NCI-H146 treated with DMSO at 0.1 percent for 48 hours (cell line): Measurements from ENCODE around the gene LAMA4.

Experiments
- DNase-seq: peaks from one replicate; lab custom pipeline; 2025; ENCODE audit not compliant: unreplicated experiment; lab: John Stamatoyannopoulos, UW

Gene LAMA4

DNA sequence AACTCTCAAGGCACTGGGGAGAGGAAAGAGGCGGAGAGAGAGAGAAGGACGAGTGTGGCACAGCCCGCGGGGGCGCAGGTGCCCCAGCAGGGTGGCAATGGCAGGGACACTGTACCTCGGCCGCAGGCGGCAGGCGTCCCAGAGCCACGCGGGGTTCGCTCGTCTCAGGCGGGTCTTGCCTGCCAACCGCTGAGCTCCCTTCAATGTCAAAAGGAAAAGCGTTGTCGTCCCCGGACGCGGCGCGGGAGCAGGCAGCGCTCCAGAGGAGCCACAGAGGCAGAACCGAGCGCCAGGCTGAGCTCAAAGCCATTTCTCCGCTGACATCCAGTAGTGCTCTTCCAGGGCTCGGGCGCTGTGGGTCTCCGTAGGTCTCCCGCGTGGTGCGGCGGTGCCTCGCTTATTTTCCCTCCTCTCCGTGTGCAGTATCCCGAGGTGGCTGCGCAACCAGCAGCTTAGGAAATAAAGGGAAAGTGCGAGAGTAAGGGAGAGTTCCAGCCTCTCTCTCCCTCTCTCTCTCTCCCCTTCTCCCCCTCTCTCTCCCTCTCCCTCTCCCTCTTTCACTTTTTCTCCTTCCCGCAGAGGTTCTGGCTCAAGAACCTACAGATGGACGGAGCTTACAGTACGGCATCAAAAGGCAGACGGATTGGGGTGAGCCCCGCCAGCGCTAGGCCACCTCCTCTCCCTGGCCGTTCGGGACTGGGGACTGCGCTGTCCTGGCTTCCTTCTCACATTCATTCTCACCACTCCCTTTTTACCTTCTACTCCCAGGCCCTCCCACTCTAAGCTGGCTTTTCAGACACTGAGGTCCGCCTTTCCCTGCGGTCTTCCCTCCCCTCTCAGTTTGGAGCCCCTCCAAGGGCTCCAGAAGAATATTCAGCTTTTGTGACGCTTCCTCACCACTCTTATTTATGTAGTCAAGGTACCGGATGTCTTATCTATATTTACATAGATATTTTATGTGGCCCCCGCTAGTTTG lies at the start of gene LAMA4:
TSS of gene LAMA4 (minus strand) at position 727 of the 976 bp plus-strand sequence. CDS start at position 310, 417 bp downstream.
- peak; percentile 49 for DNase-seq

DNA sequence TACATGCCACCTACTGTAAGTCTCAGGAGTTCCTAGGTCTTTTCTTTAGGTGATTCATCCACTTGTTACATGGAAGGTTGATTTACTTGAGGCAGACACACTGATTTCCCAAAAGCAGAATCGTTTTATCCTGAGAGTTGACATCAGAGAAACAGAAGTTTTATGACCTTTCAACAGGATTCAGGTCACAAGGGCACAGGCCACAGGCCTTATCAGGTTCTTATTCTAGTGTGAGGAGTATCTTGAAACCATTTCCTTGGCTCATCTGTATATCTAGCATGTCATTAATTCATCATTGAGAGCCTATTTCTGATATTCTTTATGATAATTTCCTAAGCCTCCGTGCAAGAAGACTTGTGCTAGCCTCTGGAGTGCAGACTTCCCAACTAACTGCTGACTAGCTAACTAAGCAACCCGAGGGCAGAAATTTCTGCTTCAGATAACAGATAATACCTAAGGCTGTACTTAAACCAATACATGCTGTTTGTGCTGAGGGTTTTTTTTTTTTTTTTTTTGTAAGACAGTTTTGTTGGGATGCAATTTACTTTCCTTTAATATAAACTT lies 47.9 kb upstream of the LAMA4 start:
- no peak for DNase-seq

GRCh38 chr6:112300896-112301295 lies 46.5 kb upstream of the LAMA4 start:
- no peak for DNase-seq

- DNase-seq, result no peak
Observed at GRCh38 chr6:112298816-112299281, 44.5 kb upstream of the LAMA4 start.

- no peak for DNase-seq
Observed at GRCh38 chr6:112298021-112298745, 43.8 kb upstream of the LAMA4 start.

- no peak for DNase-seq
Observed at GRCh38 chr6:112296694-112297093, 42.3 kb upstream of the LAMA4 start.

- DNase-seq, result no peak
Observed at GRCh38 chr6:112296122-112296521, 41.8 kb upstream of the LAMA4 start.

DNA sequence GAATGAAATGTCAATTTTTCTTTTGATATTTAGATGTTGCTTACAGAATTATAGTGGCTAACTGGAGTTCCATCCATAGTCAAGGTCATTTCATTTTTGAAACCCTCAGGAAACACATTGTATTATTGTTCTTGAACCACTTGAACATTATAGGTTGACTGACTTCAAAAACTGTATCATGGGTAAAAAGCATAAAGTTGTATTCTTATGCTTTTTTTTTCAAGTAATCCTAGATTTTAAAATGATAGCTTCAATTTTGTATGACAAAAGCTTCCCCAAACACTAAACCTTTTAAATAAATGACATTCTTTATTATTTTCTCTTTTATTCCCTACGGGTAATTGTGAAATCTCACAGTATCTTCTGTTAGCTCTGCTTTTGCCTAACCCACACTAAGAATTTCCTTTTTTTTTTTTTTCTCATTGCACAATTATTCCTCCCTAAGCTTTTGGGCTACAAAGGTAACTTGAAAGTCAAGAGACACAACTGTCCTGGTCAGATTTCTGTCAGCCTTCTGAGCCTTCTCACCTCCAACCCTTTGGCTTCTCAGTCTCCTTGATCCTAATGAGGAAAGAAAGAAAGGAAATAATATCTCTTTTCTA lies 36.9 kb upstream of the LAMA4 start:
- no peak for DNase-seq

DNA sequence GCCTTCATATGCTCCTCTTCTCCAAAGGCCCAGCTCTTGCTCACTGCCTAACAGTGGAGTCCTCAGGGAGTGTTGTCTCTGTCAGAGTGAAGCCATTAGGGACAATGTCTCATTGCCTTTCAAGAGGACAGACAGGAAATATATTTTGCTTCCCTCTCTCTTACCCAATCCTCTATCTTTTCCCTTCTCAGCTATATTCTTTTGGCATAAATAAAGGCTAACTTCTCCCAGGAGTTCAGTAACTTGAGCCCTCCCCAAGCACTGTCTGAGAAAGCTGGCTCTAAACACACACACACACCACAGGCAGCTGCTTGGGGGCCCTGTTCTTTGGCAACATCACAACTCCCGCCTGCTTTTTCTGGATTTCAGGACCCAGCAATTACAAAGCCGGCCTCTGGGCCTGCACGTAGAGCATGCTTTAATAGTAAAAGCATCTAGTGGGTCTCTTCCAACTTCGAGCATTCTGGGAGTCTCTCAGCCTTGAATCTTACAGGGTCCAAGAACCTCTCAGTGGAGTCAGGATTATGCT lies 34.7 kb upstream of the LAMA4 start:
- DNase-seq, result no peak

GRCh38 chr6:112288475-112288874 lies 34.1 kb upstream of the LAMA4 start:
- no peak for DNase-seq

- DNase-seq, result no peak
Observed at GRCh38 chr6:112287577-112288225, 33.3 kb upstream of the LAMA4 start.

- DNase-seq, result no peak
Observed at GRCh38 chr6:112286500-112287144, 32.3 kb upstream of the LAMA4 start.

- DNase-seq, result no peak
Observed at GRCh38 chr6:112286010-112286409, 31.6 kb upstream of the LAMA4 start.

DNA sequence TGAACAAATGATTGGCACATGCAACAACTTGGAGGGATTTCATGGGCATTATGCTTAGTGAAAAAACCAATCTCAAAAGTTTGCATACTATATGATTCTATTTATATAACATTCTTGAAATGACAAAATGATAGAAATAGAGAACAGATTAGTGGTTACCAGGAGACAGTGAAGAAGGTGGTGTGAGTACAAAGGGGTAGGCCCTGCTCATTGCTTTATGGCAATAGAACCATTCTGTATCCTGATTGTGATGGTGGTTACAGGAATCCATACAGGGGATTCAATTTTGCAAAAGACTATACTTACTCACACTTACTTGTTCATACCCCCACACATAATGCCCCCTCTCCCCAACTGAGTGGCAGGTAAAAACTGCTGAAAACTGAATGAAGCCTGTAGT lies 30.2 kb upstream of the LAMA4 start:
- DNase-seq, result no peak

DNA sequence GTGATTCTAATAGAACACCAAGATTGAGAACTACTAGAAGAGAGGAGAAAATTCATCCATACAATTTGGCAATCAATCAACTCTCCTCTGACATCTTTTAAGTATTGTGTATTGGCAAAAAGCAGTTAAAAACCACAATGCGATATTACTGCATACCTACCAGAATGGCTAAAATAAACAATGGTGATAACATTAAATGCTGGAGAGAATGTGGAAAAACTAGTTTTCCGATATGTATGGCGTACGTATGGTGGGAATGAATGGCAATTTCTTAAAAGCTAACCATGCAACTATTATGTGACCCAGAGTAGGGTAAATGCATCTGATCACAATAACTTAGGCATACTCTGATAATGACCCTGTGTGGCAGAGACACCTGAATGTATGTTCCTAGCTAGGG lies 29.3 kb upstream of the LAMA4 start:
- DNase-seq, result no peak

- peak; percentile 10 for DNase-seq
Observed at GRCh38 chr6:112281821-112282615, 27.7 kb upstream of the LAMA4 start.

DNA sequence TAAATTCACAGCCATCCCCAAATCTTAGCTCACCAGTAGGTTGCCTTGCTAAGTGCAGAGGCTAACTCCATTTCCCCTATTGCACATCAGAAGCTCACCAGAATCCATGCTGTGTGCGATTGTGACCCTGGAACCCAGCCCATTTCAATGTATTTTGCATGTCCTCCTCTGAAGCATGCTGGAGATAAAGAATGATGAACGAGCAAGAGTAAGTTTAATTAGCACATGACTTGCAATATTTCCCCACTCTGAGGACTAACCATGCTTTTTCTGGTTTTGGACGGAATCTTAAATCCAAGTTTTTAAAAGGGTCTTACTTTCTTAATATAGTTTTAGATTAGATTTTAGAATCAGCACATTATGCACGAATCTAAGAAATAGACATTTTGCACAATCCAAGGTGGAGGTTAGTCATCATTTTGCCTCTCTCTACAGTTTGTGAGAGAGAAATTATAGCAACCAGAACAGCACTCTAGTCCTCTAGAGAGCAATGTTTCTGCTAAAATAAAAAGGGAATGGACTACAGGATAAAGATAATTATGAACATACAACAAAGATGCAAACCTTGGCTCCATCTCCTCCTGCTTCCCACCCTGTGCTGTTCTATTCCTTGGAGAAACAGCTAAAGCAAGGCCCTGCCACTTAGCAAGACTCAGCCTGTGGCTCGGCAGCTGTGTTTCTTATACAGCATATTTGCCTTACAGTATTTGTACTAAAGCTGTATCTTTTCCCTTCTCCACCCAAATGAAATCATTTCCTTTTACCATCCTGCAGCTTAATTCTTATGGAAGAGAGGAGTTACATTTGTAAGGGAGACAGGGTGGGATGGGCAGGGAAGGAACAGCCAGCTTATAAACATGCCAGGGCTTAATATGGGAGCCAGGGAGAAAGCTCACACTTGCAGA lies 24.9 kb upstream of the LAMA4 start:
- DNase-seq, result no peak

DNA sequence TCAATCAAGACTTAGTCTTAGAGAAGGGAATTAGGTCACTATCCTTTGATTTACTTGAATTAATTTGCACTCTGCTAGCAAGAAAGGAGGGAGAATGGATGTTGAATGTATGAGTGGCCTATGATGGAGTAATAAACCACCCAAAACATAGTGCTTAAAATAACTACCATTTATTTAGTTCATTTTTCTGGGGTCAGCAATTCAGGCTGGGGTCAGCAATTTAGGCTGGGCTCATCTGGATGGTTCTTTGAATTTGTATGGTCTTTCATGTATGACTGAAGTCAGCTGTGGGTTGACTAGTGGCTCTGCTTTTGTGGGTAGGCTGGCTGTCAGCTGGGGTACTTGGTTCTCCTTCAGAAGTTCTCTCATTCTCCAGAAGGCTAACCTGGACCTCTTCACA lies 21.0 kb upstream of the LAMA4 start:
- DNase-seq, result no peak
